ENCODE results near the gene PITPNB.

DNA sequence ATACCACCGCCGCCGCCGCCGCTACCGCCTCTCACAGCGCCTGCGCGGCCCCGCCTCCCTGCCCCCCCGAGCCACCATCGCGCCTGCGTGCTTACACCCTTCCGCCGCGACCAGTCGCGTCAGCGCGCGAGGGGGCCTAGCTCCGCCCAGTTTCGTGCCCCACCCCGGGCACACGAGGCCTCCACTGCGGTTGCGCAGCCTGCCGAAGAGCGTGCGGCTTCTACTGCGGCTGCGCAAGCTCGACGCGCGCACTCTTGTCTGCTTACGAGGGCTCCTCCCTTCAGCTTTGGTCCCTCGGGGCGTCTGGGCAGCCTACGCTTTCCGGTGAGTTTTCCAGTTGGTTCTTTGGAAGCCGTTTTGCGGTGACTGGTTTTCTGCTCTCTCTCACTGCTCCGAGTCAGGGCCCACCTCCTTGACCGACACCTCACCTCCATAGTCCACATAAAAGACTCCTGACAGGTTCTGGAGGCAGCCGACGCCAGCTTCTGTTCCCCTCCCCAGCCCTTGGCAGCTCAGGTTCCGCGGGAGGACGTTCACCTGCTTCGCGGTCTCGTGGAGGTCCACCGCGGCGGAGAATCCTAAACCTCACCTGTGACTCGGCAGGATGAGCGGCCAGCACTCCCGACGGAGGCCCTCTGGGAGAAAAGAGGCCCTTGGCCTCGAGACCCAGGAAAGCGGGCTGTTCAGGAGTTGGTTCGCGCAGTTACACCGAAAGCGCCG is at the start of gene PITPNB:
- TF ChIP-seq, protein P1, sequence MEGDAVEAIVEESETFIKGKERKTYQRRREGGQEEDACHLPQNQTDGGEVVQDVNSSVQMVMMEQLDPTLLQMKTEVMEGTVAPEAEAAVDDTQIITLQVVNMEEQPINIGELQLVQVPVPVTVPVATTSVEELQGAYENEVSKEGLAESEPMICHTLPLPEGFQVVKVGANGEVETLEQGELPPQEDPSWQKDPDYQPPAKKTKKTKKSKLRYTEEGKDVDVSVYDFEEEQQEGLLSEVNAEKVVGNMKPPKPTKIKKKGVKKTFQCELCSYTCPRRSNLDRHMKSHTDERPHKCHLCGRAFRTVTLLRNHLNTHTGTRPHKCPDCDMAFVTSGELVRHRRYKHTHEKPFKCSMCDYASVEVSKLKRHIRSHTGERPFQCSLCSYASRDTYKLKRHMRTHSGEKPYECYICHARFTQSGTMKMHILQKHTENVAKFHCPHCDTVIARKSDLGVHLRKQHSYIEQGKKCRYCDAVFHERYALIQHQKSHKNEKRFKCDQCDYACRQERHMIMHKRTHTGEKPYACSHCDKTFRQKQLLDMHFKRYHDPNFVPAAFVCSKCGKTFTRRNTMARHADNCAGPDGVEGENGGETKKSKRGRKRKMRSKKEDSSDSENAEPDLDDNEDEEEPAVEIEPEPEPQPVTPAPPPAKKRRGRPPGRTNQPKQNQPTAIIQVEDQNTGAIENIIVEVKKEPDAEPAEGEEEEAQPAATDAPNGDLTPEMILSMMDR (IDR thresholded peaks at IDR 0.05; ENCODE audit: low read length), result no peak
- TF ChIP-seq EZH2 (IDR thresholded peaks at IDR 0.05; ENCODE audit: borderline replicate concordance, low read length), result no peak
